Hypothalamus (tissue), 51 donors: ENCODE results near the gene SPIRE2.

ENCODE experiments used
- DNase-seq, 51 donors: peaks; one replicate each; lab custom pipeline; 2025; lab: John Stamatoyannopoulos, UW

Gene SPIRE2

GRCh38 chr16:89893642-89894548 is 65.6 kb downstream of the SPIRE2 start:
- no peak for DNase-seq

GRCh38 chr16:89895482-89896250 is 67.4 kb downstream of the SPIRE2 start:
- no peak for DNase-seq

DNA sequence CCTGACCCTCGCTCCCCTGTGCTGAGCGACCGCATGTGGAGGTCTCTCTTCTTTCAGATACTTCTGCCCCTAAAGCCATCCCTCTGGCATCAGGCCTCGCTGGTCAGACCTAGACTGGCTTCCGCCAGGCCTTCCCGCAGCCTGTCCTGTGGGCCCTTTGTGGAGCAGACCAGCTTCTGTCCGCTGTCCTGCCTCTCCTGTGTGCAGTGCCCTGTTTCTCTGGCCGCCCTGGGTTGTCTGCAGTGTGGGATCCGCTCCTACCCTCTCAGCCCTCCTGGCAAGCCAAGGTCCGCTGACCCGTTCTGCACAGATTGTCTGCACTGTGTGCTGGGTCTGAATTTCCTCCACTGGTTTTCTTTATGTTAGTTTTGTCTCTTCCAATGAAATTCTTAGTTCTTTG is 68.9 kb downstream of the SPIRE2 start:
- no peak for DNase-seq

GRCh38 chr16:89898201-89898967 is 70.1 kb downstream of the SPIRE2 start:
- DNase-seq: no peak

DNA sequence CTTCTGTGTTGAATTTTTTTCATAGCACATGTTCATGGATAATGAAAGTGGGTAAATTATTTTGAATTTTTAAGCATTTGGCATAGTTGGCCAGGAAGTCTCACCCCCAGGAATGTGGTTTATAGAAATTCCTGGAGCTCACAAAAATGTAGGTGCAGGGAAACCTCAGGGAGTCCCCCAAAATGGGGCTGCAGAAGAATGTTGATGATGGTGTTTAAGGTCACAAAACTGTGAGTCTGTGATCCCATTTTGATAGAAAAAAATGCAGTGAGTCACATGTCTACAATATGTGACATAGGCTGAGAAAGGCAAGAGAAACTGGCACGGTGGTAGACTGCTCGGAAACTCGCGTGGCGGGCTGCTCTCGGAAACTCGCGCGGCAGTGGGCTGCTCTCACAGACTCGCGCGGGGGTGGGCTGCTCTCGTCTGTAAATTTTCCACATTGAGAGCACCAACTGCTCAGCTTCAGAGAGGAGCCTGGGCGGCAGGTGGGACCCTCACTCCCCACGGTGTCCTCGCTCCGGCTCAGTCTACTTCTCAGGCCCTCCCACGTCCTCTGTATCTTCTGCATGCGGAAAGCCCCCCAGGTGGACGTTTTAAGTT is 71.7 kb downstream of the SPIRE2 start:
- no peak for DNase-seq

GRCh38 chr16:89900885-89901284 is 72.6 kb downstream of the SPIRE2 start:
- no peak for DNase-seq

DNA sequence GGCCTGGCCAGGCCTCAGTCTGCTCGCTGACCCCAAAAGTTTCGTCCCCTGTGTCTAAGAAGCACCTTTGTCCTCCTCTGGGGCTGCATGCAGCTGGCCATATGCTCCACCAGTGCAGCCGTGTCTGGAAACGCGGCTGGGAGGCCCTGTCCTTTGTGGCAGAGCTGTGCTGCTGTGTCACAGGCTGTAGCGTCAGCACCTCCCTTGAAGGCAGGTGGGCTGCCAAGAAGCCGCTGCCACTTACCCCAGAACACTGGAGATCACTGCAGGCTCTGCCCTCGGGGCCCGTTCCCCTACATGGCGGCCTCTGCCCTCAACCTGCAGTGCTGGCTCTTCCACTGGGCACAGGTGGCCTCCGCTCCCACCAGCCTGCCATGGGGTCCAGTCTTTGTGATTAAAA is 74.7 kb downstream of the SPIRE2 start:
- DNase-seq: no peak

GRCh38 chr16:89903908-89904515 is 75.7 kb downstream of the SPIRE2 start:
- DNase-seq: no peak

DNA sequence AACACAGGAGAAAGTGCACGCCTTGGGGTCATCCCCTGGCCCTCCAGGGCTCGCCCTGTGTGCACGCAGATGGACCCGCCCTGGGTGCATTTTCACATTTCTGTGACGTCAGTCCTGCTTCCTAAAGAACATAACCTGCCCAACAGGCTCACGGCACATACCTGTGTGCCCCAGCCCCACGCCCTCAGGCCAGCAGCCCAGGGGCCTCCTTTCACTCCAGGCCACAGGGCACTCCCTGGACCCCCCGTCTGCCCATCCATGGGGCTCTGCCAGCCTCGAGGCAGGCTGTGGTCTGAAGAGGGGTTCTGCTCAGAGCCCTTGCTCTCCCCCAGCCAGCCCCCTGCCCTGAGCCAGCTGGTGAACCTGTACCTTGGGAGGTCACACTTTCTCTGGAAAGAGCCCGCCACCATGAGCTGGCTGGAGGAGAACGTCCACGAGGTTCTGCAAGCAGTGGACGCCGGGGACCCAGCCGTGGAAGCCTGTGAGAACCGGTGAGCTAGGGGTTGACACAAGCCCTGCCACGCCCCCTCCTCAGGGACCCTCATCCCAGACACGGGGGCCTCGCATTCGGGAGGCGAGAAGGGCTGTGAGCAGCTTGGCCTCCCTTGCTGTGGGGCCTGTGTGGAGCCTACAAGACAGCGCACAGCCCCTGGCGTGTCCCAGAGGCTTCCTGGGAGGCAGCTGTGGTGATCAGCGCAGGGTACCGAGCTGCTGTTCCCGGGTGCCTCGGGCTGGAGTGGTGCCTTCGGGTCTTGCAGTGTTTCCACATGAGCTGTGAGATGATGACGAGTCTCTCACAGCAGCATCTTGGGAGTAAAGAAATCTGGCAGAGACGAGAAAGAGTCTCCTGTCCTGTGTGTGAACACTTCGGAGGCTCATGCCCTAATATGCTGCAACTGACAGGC is 76.6 kb downstream of the SPIRE2 start:
- no peak for DNase-seq

- no peak for DNase-seq
Observed at GRCh38 chr16:89905511-89906139, 77.3 kb downstream of the SPIRE2 start.

DNA sequence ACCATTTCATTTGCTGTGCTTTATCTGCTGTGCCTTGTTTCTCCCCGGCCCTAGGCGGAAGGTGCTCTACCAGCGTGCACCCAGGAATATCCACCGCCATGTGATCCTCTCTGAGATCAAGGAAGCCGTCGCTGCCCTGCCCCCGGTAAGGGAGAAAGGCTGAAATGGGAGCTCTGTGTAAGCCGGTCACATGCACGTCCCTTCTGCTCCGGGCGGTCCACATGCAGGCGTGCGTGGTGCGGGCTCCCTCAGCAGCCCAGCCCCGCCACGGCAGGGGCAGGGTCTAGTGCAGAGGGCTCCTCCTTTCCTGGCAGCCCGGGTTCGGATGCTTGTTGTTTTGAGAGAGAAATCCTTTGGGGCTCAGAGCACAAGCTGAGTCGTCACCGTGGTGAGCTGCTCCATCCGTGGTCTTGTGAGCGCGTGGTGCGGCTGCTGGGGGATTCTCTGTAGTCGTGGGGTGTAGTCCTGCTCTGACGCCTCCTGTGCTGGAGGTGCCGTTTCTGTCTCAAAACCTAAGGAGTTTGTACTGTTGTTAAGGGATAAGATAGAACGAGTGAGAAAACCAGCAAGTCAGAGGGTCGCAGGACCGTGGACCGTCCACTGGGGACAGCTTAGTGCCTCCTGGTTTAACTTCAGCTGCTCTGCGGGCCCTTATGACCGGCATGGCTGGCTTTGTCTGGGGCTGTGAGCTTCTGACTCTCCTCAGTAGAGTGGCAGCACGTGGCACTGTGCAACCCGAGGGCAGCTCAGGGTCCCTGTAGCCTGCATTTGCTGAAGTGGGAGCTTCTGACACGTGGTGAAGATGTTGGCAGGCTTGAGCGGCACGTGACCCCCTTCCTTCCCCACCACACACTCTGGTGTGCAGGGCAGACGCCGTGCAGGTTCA is 78.1 kb downstream of the SPIRE2 start:
- no peak for DNase-seq

- DNase-seq: no peak
Observed at GRCh38 chr16:89907055-89907814, 79.0 kb downstream of the SPIRE2 start.

DNA sequence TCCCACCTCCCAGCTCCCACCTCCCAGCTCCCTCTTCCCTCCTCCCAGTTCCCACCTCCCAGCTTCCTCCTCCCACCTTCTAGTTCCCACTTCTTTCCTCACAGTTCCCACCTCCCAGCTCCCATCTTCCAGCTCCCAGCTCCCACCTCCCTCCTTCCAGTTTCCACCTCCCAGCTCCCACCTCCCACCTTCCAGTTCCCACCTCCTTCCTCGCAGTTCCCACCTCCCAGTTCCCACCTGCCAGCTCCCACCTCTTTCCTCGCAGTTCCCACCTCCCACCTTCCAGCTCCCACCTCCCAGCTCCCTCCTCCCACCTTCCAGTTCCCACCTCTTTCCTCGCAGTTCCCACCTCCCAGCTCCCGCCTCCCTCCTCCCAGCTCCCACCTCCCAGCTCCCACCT is 80.0 kb downstream of the SPIRE2 start:
- DNase-seq: no peak

- peak in 50 of 51 donors; percentile 13 to 87 (median 65) for DNase-seq
Observed at GRCh38 chr16:89909777-89910716, 81.8 kb downstream of the SPIRE2 start.

GRCh38 chr16:89910717-89911354 is 82.6 kb downstream of the SPIRE2 start:
- no peak for DNase-seq
